HUES64 (cell line): Measurements from ENCODE around the gene WWOX.

Experiments used
- H3K27ac ChIP-seq: 2 replicates; pipeline ENCODE4 v1.7.0; 2013; ENCODE audit warnings: low read depth, low read length, inconsistent platforms
- H3K27me3 ChIP-seq: 2 replicates; pipeline ENCODE4 v1.6.1; 2013; ENCODE audit warnings: mild to moderate bottlenecking, low read length; ENCODE audit not compliant: insufficient read depth
- H3K36me3 ChIP-seq: 2 replicates; pipeline ENCODE4 v1.6.1; 2013; ENCODE audit warnings: mild to moderate bottlenecking, low read length; ENCODE audit not compliant: insufficient read depth
- H3K4me1 ChIP-seq: 2 replicates; pipeline ENCODE4 v1.6.1; 2013; ENCODE audit warnings: mild to moderate bottlenecking, low read length, moderate library complexity; ENCODE audit not compliant: insufficient read depth
- H3K4me3 ChIP-seq: 2 replicates; pipeline ENCODE4 v1.5.1; 2013; ENCODE audit warnings: mild to moderate bottlenecking, low read length, moderate library complexity
- H3K9ac ChIP-seq: 2 replicates; pipeline ENCODE4 v1.6.1; 2013; ENCODE audit warnings: mild to moderate bottlenecking, low read depth, low read length
- H3K9me3 ChIP-seq: 2 replicates; pipeline ENCODE4 v1.6.1; 2013; ENCODE audit warnings: low read depth, low read length; ENCODE audit not compliant: insufficient read depth
- WGBS: fragments of 150-250, 120-280 bp; methylation state at CpG from one replicate; pipeline ENCODE4 v1.1.7; 2013; ENCODE audit warnings: missing lambda C conversion rate; 5-methylcytosine and 5-hydroxymethylcytosine counted together

The WWOX gene

GRCh38 chr16:78902321-78902720 lies 802.9 kb downstream of the WWOX start:
- Histone ChIP-seq H3K27ac (no peak overlapping the region), H3K9ac (no peak overlapping the region), H3K4me3 (no peak overlapping the region), H3K4me1 (peaks cover 21% of the 10 kb centered on the region), H3K36me3 (no peaks in the 10 kb centered on the region), H3K27me3 (no peaks in the 10 kb centered on the region), H3K9me3 (no peaks in the 10 kb centered on the region)
- 93% methylated on average over 13 of the region's 13 CpGs for WGBS

GRCh38 chr16:78903237-78903636 lies 803.8 kb downstream of the WWOX start:
- Histone ChIP-seq H3K4me3 (no peak overlapping the region), H3K36me3 (no peaks in the 10 kb centered on the region), H3K9me3 (no peaks in the 10 kb centered on the region), H3K27me3 (no peaks in the 10 kb centered on the region), H3K4me1 (peaks cover 24% of the 10 kb centered on the region), H3K9ac (no peak overlapping the region), H3K27ac (no peak overlapping the region)
- WGBS, result 94% methylated on average over 4 of the region's 4 CpGs

- WGBS, result 82% methylated on average over 2 of the region's 4 CpGs
- Histone ChIP-seq H3K4me3 (no peak overlapping the region), H3K27ac (no peak overlapping the region), H3K9ac (no peak overlapping the region), H3K27me3 (no peaks in the 10 kb centered on the region), H3K4me1 (peaks cover 24% of the 10 kb centered on the region), H3K9me3 (no peaks in the 10 kb centered on the region), H3K36me3 (no peaks in the 10 kb centered on the region)
Measured at GRCh38 chr16:78903843-78904242, 804.4 kb downstream of the WWOX start.

- no peak overlapping the region for H3K4me3 ChIP-seq
- H3K36me3 ChIP-seq, result no peaks in the 10 kb centered on the region
- peaks cover 21% of the 10 kb centered on the region for H3K4me1 ChIP-seq
- H3K27ac ChIP-seq, result peak overlapping the region; percentile 77
- H3K27me3 ChIP-seq, result no peaks in the 10 kb centered on the region
- H3K9me3 ChIP-seq, result no peaks in the 10 kb centered on the region
- no peak overlapping the region for H3K9ac ChIP-seq
- WGBS, result 47% methylated on average over 2 of the region's 3 CpGs
Measured at GRCh38 chr16:78906135-78906534, 806.7 kb downstream of the WWOX start.

- Histone ChIP-seq H3K4me1 (peaks cover 21% of the 10 kb centered on the region), H3K27me3 (no peaks in the 10 kb centered on the region), H3K4me3 (no peak overlapping the region), H3K9me3 (no peaks in the 10 kb centered on the region), H3K9ac (no peak overlapping the region), H3K36me3 (no peaks in the 10 kb centered on the region), H3K27ac (no peak overlapping the region)
- WGBS, result 97% methylated on average over 5 of the region's 5 CpGs
Measured at GRCh38 chr16:78909226-78909625, 809.8 kb downstream of the WWOX start.

- Histone ChIP-seq H3K9ac (no peak overlapping the region), H3K36me3 (no peaks in the 10 kb centered on the region), H3K9me3 (peaks cover 10% of the 10 kb centered on the region; the same call in 1 of the 2 replicates), H3K27ac (no peak overlapping the region), H3K4me3 (no peak overlapping the region), H3K4me1 (peaks cover 3% of the 10 kb centered on the region; the same call in 1 of the 2 replicates), H3K27me3 (no peaks in the 10 kb centered on the region)
- 75% methylated on average over 9 of the region's 9 CpGs for WGBS
Measured at GRCh38 chr16:78915811-78916345, 816.4 kb downstream of the WWOX start.

- no peaks in the 10 kb centered on the region for H3K27me3 ChIP-seq
- H3K9me3 ChIP-seq, result peaks cover 21% of the 10 kb centered on the region
- 95% methylated on average over 7 of the region's 7 CpGs for WGBS
- no peaks in the 10 kb centered on the region for H3K36me3 ChIP-seq
- H3K27ac ChIP-seq, result no peak overlapping the region
- peaks cover 3% of the 10 kb centered on the region; the same call in 1 of the 2 replicates for H3K4me1 ChIP-seq
- H3K9ac ChIP-seq, result no peak overlapping the region
- H3K4me3 ChIP-seq, result no peak overlapping the region
Measured at GRCh38 chr16:78916928-78917545, 817.6 kb downstream of the WWOX start.

GRCh38 chr16:78918805-78919305 lies 819.4 kb downstream of the WWOX start:
- Histone ChIP-seq H3K27ac (no peak overlapping the region), H3K36me3 (no peaks in the 10 kb centered on the region), H3K27me3 (no peaks in the 10 kb centered on the region), H3K4me3 (no peak overlapping the region), H3K9me3 (peaks cover 28% of the 10 kb centered on the region), H3K4me1 (peaks cover 3% of the 10 kb centered on the region; the same call in 1 of the 2 replicates), H3K9ac (no peak overlapping the region)
- 98% methylated on average over 8 of the region's 8 CpGs for WGBS

- Histone ChIP-seq H3K4me3 (no peak overlapping the region), H3K27me3 (no peaks in the 10 kb centered on the region), H3K4me1 (peaks cover 3% of the 10 kb centered on the region; the same call in 1 of the 2 replicates), H3K9me3 (peaks cover 28% of the 10 kb centered on the region), H3K36me3 (no peaks in the 10 kb centered on the region), H3K9ac (no peak overlapping the region), H3K27ac (no peak overlapping the region)
- 81% methylated on average over 7 of the region's 8 CpGs for WGBS
Measured at GRCh38 chr16:78919852-78920251, 820.4 kb downstream of the WWOX start.

GRCh38 chr16:78920621-78921020 lies 821.2 kb downstream of the WWOX start:
- Histone ChIP-seq H3K9me3 (peaks cover 28% of the 10 kb centered on the region), H3K4me1 (peaks cover 3% of the 10 kb centered on the region; the same call in 1 of the 2 replicates), H3K27me3 (no peaks in the 10 kb centered on the region), H3K27ac (no peak overlapping the region), H3K9ac (no peak overlapping the region), H3K36me3 (no peaks in the 10 kb centered on the region), H3K4me3 (no peak overlapping the region)
- WGBS, result 96% methylated on average over 3 of the region's 3 CpGs

- H3K27me3 ChIP-seq, result no peaks in the 10 kb centered on the region
- peaks cover 25% of the 10 kb centered on the region for H3K9me3 ChIP-seq
- no peak overlapping the region for H3K9ac ChIP-seq
- no peaks in the 10 kb centered on the region for H3K4me1 ChIP-seq
- no peaks in the 10 kb centered on the region for H3K36me3 ChIP-seq
- WGBS, result 68% methylated on average over 7 of the region's 8 CpGs
- H3K27ac ChIP-seq, result no peak overlapping the region
- no peak overlapping the region for H3K4me3 ChIP-seq
Measured at GRCh38 chr16:78925083-78925767, 825.8 kb downstream of the WWOX start.
